Measurements from ENCODE around the gene KPNA3. TPM values are rescaled to one million over a fixed set of nuclear protein-coding genes. Genes with fewer than 3 reads are reported as not detected.
A peak's percentile ranks its signal among the peaks of the same experiment; 100 is the strongest.

The KPNA3 gene
- total and polyA plus RNA-seq, 2 experiments from 2014 or later = 30.5 to 55.7 TPM

DNA sequence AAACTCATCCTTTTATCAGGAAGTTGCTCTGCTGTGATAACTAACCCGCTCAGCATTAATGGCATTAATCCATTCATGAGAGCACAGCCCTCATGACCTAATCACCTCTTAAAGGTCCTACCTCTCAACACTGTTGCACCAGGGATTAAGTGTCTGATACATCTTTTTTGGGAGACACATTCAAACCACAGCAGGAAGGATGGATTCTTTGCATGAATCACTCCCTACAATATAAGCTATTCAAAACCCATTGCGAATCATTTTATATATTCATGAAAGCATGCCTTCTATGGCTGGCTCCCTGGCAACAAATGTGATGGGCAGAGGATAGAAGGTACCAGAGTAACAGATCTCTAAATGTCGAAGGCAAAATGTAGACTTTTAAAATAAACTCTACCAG is 136.6 kb downstream of the KPNA3 start:
- H3K4me2 ChIP-seq = no peak overlapping the region
- no peak for ATAC-seq
- H3K36me3 ChIP-seq (ENCODE audit: insufficient read depth) = peaks cover under 1% of the 10 kb centered on the region; the same call in 1 of the 2 replicates
- Mint-ChIP-seq H3K27ac (peak overlapping the region; percentile 63; the same call in 1 of the 2 replicates), H3K4me3 (no peak overlapping the region), H3K4me1 (peaks cover 4% of the 10 kb centered on the region; the same call in 2 of the 3 replicates), H3K9me3 (no peaks in the 10 kb centered on the region), H3K36me3 (ENCODE audit: low read depth) (peaks cover 22% of the 10 kb centered on the region; the same call in 2 of the 3 replicates), H3K27me3 (ENCODE audit: insufficient read depth, low read depth, poor library complexity) (no peaks in the 10 kb centered on the region)
- H3K9me2 ChIP-seq (ENCODE audit: insufficient read depth) = no peaks in the 10 kb centered on the region
- H3K4me3 ChIP-seq = no peak overlapping the region
- H3K79me2 ChIP-seq (replicated peaks; ENCODE audit: insufficient read depth) = no peaks in the 10 kb centered on the region
- TF ChIP-seq, protein P1, sequence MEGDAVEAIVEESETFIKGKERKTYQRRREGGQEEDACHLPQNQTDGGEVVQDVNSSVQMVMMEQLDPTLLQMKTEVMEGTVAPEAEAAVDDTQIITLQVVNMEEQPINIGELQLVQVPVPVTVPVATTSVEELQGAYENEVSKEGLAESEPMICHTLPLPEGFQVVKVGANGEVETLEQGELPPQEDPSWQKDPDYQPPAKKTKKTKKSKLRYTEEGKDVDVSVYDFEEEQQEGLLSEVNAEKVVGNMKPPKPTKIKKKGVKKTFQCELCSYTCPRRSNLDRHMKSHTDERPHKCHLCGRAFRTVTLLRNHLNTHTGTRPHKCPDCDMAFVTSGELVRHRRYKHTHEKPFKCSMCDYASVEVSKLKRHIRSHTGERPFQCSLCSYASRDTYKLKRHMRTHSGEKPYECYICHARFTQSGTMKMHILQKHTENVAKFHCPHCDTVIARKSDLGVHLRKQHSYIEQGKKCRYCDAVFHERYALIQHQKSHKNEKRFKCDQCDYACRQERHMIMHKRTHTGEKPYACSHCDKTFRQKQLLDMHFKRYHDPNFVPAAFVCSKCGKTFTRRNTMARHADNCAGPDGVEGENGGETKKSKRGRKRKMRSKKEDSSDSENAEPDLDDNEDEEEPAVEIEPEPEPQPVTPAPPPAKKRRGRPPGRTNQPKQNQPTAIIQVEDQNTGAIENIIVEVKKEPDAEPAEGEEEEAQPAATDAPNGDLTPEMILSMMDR (conservative IDR thresholded peaks at IDR 0.05; ENCODE audit: low read depth in 2 of 2) = no peak
- TF ChIP-seq CREB1 (CRISPR knock-in tag; IDR thresholded peaks at IDR 0.05; ENCODE audit: low read depth) = no peak
- DNase-seq (ENCODE audit: low spot score) = no peak
- no peaks in the 10 kb centered on the region for H3K4me1 ChIP-seq (ENCODE audit: insufficient read depth)
- H3F3A ChIP-seq (replicated peaks; ENCODE audit: low read depth) = 0 out of 2 replicates have a peak, but pooled peaks cover 5% of the 10 kb centered on the region
- H3K27ac ChIP-seq (ENCODE audit: low read depth) = no peak overlapping the region
- no peaks in the 10 kb centered on the region for H3K27me3 ChIP-seq (ENCODE audit: insufficient read depth)
- no peak overlapping the region for H2AFZ ChIP-seq
- no peaks in the 10 kb centered on the region; the same call in none of the 2 replicates for H4K20me1 ChIP-seq (replicated peaks; ENCODE audit: insufficient read depth)

DNA sequence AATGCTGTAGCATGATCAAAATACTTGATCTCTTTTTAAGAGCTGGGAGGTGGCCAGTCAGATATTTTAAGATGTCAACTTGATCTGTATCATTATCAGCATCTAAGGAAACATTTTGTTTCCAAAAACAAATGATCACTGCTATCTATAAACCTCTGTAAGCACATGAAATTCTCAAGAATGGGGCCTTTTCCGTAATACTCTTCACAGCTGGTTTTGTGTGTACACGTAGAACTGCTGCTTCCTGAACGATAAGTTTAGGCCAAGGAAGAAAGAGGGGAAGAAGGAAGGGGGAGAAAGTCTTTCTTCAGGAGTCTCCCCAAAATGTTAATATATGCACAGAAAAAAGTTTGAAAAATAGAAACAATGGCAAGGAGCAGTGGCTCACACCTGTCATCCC is 138.5 kb downstream of the KPNA3 start:
- no peaks in the 10 kb centered on the region; the same call in 1 of the 2 replicates for H3K36me3 ChIP-seq (ENCODE audit: insufficient read depth)
- Mint-ChIP-seq H3K4me3 (no peak overlapping the region), H3K9me3 (no peaks in the 10 kb centered on the region), H3K4me1 (peaks cover 4% of the 10 kb centered on the region; the same call in 2 of the 3 replicates), H3K36me3 (ENCODE audit: low read depth) (peaks cover 11% of the 10 kb centered on the region; the same call in 2 of the 3 replicates), H3K27me3 (ENCODE audit: insufficient read depth, low read depth, poor library complexity) (no peaks in the 10 kb centered on the region), H3K27ac (no peak overlapping the region)
- H4K20me1 ChIP-seq (replicated peaks; ENCODE audit: insufficient read depth) = no peaks in the 10 kb centered on the region; the same call in none of the 2 replicates
- no peak overlapping the region for H2AFZ ChIP-seq
- ATAC-seq (no peak), DNase-seq (ENCODE audit: low spot score) (no peak)
- 0 out of 2 replicates have a peak, but pooled peaks cover 5% of the 10 kb centered on the region for H3F3A ChIP-seq (replicated peaks; ENCODE audit: low read depth)
- no peak overlapping the region for H3K4me3 ChIP-seq
- H3K4me1 ChIP-seq (ENCODE audit: insufficient read depth) = no peaks in the 10 kb centered on the region
- H3K9me2 ChIP-seq (ENCODE audit: insufficient read depth) = no peaks in the 10 kb centered on the region
- no peaks in the 10 kb centered on the region for H3K79me2 ChIP-seq (replicated peaks; ENCODE audit: insufficient read depth)
- H3K27me3 ChIP-seq (ENCODE audit: insufficient read depth) = no peaks in the 10 kb centered on the region
- no peak overlapping the region for H3K4me2 ChIP-seq
- H3K27ac ChIP-seq (ENCODE audit: low read depth) = no peak overlapping the region
- TF ChIP-seq POLR2AphosphoS5 (IDR thresholded peaks at IDR 0.05; ENCODE audit: low read depth) = no peak
- no peak for TF ChIP-seq EZH2phosphoT487 (IDR thresholded peaks at IDR 0.05; ENCODE audit: unreplicated experiment)
- TF ChIP-seq, protein P2, sequence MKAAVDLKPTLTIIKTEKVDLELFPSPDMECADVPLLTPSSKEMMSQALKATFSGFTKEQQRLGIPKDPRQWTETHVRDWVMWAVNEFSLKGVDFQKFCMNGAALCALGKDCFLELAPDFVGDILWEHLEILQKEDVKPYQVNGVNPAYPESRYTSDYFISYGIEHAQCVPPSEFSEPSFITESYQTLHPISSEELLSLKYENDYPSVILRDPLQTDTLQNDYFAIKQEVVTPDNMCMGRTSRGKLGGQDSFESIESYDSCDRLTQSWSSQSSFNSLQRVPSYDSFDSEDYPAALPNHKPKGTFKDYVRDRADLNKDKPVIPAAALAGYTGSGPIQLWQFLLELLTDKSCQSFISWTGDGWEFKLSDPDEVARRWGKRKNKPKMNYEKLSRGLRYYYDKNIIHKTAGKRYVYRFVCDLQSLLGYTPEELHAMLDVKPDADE (IDR thresholded peaks at IDR 0.05) = no peak
- TF ChIP-seq EZH2 (IDR thresholded peaks at IDR 0.05; ENCODE audit: low read depth, unreplicated experiment) = no peak
- TF ChIP-seq STAT1 (IDR thresholded peaks at IDR 0.05; ENCODE audit: unreplicated experiment) = no peak
- no peak for TF ChIP-seq ZNF331 (CRISPR knock-in tag; IDR thresholded peaks at IDR 0.05; ENCODE audit: low read depth)
- TF ChIP-seq CREB1 (CRISPR knock-in tag; IDR thresholded peaks at IDR 0.05; ENCODE audit: low read depth) = no peak
- TF ChIP-seq JUNB (IDR thresholded peaks at IDR 0.05; ENCODE audit: unreplicated experiment) = no peak
- TF ChIP-seq ZNF114 (CRISPR knock-in tag; IDR thresholded peaks at IDR 0.05) = no peak
- no peak for TF ChIP-seq NANOG (IDR thresholded peaks at IDR 0.05; ENCODE audit: borderline replicate concordance)
- TF ChIP-seq, protein P3, sequence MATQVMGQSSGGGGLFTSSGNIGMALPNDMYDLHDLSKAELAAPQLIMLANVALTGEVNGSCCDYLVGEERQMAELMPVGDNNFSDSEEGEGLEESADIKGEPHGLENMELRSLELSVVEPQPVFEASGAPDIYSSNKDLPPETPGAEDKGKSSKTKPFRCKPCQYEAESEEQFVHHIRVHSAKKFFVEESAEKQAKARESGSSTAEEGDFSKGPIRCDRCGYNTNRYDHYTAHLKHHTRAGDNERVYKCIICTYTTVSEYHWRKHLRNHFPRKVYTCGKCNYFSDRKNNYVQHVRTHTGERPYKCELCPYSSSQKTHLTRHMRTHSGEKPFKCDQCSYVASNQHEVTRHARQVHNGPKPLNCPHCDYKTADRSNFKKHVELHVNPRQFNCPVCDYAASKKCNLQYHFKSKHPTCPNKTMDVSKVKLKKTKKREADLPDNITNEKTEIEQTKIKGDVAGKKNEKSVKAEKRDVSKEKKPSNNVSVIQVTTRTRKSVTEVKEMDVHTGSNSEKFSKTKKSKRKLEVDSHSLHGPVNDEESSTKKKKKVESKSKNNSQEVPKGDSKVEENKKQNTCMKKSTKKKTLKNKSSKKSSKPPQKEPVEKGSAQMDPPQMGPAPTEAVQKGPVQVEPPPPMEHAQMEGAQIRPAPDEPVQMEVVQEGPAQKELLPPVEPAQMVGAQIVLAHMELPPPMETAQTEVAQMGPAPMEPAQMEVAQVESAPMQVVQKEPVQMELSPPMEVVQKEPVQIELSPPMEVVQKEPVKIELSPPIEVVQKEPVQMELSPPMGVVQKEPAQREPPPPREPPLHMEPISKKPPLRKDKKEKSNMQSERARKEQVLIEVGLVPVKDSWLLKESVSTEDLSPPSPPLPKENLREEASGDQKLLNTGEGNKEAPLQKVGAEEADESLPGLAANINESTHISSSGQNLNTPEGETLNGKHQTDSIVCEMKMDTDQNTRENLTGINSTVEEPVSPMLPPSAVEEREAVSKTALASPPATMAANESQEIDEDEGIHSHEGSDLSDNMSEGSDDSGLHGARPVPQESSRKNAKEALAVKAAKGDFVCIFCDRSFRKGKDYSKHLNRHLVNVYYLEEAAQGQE (IDR thresholded peaks at IDR 0.05; ENCODE audit: unreplicated experiment) = no peak

Data from GM23338 (cell line).